ENCODE measurements around the gene ARMH1.

The ARMH1 gene

DNA sequence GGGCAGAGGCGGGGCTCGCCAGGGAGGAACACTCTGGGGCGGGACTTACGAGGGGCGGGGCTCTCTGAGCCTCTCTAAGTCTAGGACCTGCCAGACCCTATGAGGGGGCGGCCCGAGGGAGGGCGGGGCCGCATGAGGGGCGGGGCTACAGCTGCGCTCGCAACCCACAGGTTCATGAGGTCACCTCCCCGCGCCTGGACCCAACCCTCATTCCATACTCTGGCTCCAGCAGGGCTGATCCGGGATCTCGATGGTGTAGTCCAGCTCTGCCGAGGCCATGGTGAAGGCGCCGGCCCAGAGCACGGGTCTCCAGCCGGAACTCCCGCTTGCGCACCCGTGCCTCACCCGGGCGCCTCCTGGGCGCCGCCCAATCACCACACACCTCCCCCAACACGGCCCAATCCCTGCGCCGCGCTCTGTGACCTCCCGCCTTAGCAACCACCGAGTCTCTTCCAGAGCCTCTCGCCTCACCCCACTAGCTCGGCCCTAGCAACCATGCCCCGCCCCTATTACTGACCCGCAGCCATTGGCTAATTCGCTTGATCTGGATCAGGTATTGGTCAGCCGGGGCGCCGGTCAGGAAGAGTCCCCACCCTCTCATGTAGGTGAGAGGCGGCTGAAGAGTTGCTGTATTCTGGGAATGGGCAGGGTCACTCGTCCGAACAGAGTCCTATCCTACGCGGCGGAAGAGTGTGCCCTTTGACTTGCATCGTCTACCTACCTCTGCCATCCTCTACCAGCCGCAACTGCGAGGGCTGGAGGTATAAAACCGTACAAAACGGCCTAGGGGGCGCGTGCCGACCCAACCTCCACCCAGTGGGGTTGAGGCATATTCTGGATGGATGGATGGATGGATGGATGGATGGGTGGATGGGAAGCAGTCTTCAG lies at the start of gene ARMH1, which contains the start of gene TMEM53:
Gene ARMH1, plus strand, starts transcription at position 602 of the 888 bp plus-strand sequence. CDS start 14,984 bp downstream, outside the sequence.
Gene TMEM53, minus strand, starts transcription at position 369 of the 888 bp plus-strand sequence. Its CDS starts 90 bp downstream, at position 279.
- peak within 1 kb of the TSS; percentile 86 for H3K27ac Mint-ChIP-seq
- DNase-seq, result peak; percentile 96
- H3K4me1 Mint-ChIP-seq, result peaks cover 29% of the 10 kb centered on the region
- no peaks in the 10 kb centered on the region for H3K9me3 Mint-ChIP-seq
- H3K4me3 Mint-ChIP-seq, result peak within 1 kb of the TSS; percentile 80
- no peaks in the 10 kb centered on the region for H3K36me3 Mint-ChIP-seq (ENCODE audit: low read depth)
- ATAC-seq, result peak; percentile 98
- no peaks in the 10 kb centered on the region for H3K27me3 Mint-ChIP-seq

GRCh38 chr1:44625348-44625747 lies 49.2 kb upstream of the ARMH1 start:
- H3K27ac Mint-ChIP-seq, result no peak overlapping the region
- no peaks in the 10 kb centered on the region for H3K9me3 Mint-ChIP-seq
- H3K27me3 Mint-ChIP-seq, result no peaks in the 10 kb centered on the region
- no peak for DNase-seq
- H3K36me3 Mint-ChIP-seq (ENCODE audit: low read depth), result no peaks in the 10 kb centered on the region
- peaks cover under 1% of the 10 kb centered on the region for H3K4me1 Mint-ChIP-seq
- no peak overlapping the region for H3K4me3 Mint-ChIP-seq
- no peak for ATAC-seq

GRCh38 chr1:44628962-44629756 lies 45.4 kb upstream of the ARMH1 start:
- Mint-ChIP-seq H3K27me3 (no peaks in the 10 kb centered on the region), H3K36me3 (ENCODE audit: low read depth) (peaks cover 8% of the 10 kb centered on the region), H3K9me3 (peaks cover 6% of the 10 kb centered on the region), H3K4me1 (peaks cover 27% of the 10 kb centered on the region), H3K27ac (no peak overlapping the region), H3K4me3 (no peak overlapping the region)
- DNase-seq (no peak), ATAC-seq (no peak)

DNA sequence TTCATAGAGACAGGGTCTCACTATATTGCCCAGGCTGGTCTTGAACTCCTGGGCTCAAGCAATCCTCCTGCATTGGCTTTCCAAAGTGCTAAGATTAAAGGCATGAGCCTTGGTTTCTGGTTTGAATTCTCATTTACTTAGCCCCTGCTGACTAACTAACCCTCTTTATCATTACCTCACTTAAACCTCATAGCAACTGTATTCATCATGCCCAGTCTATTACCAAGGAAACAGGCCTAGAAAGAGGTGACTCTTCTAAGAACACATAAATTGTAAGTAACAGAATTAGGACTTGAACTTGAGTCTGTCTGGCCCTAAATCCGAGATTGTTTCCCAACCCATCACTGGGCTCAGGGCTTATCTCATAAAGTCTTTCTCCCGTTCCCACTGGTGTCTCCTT lies 44.4 kb upstream of the ARMH1 start:
- ATAC-seq (no peak), DNase-seq (no peak)
- Mint-ChIP-seq H3K4me3 (peak overlapping the region; percentile 85), H3K4me1 (peaks cover 36% of the 10 kb centered on the region), H3K9me3 (peaks cover 6% of the 10 kb centered on the region), H3K27ac (no peak overlapping the region), H3K27me3 (no peaks in the 10 kb centered on the region), H3K36me3 (ENCODE audit: low read depth) (peaks cover 9% of the 10 kb centered on the region)

GRCh38 chr1:44631333-44631646 lies 43.2 kb upstream of the ARMH1 start:
- ATAC-seq (peak; percentile 2), DNase-seq (no peak)
- H3K27ac Mint-ChIP-seq, result peak overlapping the region; percentile 95
- H3K27me3 Mint-ChIP-seq, result no peaks in the 10 kb centered on the region
- H3K4me1 Mint-ChIP-seq, result peaks cover 36% of the 10 kb centered on the region
- H3K36me3 Mint-ChIP-seq (ENCODE audit: low read depth), result peaks cover 14% of the 10 kb centered on the region
- peaks cover 6% of the 10 kb centered on the region for H3K9me3 Mint-ChIP-seq
- peak overlapping the region; percentile 85 for H3K4me3 Mint-ChIP-seq

- DNase-seq (peak; percentile 92), ATAC-seq (peak; percentile 85)
- peak overlapping the region; percentile 95 for H3K27ac Mint-ChIP-seq
- H3K36me3 Mint-ChIP-seq (ENCODE audit: low read depth), result peaks cover 16% of the 10 kb centered on the region
- H3K27me3 Mint-ChIP-seq, result no peaks in the 10 kb centered on the region
- peak overlapping the region; percentile 85 for H3K4me3 Mint-ChIP-seq
- H3K9me3 Mint-ChIP-seq, result peaks cover 6% of the 10 kb centered on the region
- H3K4me1 Mint-ChIP-seq, result peaks cover 36% of the 10 kb centered on the region
These were observed 42.6 kb upstream of the ARMH1 start for GRCh38 chr1:44631647-44632539.

DNA sequence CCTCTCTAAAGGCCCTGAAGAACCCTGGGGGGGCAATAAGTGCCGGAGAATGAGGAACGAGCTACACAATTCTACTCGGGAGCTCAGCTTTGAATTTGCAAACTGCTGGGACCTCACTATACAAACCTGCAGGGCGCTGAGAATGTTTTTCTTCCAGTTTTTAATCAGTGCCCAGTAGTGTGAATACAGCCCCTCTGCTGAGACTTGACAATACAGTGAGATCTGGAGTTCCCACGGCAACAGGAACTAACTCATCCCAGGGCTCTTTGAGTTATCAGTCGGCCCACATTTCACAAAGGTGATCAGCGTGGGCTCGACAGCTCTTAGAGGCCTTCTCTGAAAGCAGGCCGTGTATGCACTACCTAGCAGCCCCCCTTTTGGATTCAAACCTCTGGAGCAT lies 41.9 kb upstream of the ARMH1 start:
- no peak for ATAC-seq

DNA sequence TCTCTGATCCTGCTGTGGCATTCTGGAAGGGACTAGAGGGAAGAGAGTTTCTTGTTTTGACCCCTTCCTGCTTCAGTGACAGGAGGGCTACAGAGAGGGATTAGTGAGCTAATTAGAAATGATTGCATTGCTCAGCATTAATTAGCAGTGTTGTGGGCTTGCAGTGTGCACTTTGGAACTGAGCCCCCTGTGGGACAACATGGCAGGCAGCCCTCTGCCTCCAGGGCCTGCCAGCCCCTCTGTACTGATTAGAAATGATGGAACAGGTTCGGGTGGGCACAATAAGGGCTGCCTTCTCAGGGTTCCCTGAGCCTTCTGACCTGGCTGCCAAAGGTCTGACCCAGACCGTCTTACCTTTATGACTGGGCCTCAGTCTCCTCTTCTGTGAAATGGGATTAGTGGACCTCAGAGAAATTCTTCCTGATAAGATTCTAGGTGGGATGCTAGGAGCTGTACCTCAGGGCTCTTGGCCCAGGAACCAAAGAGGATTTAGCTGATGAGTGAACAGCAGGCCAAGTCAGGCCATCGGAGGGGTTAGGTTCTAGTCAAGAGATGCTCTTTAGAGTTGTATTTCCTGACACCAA lies 39.8 kb upstream of the ARMH1 start:
- Mint-ChIP-seq H3K27ac (peak overlapping the region; percentile 60), H3K36me3 (ENCODE audit: low read depth) (peaks cover 28% of the 10 kb centered on the region), H3K9me3 (peaks cover 6% of the 10 kb centered on the region), H3K27me3 (no peaks in the 10 kb centered on the region), H3K4me1 (peaks cover 36% of the 10 kb centered on the region), H3K4me3 (no peak overlapping the region)
- no peak for ATAC-seq
- DNase-seq, result no peak

More for the DNA sequence above, 41.9 kb upstream of the ARMH1 start:
- Mint-ChIP-seq H3K36me3 (ENCODE audit: low read depth) (peaks cover 16% of the 10 kb centered on the region), H3K27ac (peak overlapping the region; percentile 95), H3K9me3 (peaks cover 6% of the 10 kb centered on the region), H3K4me1 (peaks cover 36% of the 10 kb centered on the region), H3K4me3 (peak overlapping the region; percentile 85), H3K27me3 (no peaks in the 10 kb centered on the region)
- no peak for DNase-seq

GRCh38 chr1:44635439-44635838 lies 39.1 kb upstream of the ARMH1 start:
- Mint-ChIP-seq H3K4me3 (no peak overlapping the region), H3K4me1 (peaks cover 35% of the 10 kb centered on the region)

DNA sequence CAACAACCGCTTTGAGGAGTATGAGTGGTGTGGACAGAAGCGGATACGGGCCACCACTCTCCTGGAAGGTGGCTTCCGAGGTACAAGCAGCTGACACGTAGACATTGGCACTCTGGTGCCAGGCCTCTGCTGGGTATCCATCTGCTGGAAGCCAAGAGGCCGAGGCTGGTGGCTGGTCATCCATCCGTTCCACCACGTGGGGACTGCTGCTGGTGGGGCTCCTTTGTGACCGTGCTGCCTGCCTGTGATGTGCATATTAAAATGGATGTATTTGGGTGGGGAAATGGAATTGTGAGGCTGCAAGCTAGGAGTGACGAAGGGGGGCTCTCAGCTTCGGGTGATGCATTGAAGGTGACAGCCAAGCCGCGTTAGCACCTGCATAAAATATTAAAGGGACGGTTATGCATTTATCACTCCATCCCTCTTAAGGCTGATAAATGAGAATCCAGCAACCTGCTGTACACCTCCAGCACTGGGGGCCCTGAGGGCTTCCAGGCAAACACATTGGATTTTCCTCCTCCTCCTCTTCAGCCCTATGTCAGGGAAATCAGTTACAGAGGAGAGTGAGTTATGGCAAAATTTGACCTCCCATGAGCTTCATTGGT lies 38.3 kb upstream of the ARMH1 start:
- Mint-ChIP-seq H3K27ac (no peak overlapping the region), H3K36me3 (ENCODE audit: low read depth) (peaks cover 30% of the 10 kb centered on the region), H3K4me3 (no peak overlapping the region), H3K4me1 (peaks cover 27% of the 10 kb centered on the region), H3K27me3 (no peaks in the 10 kb centered on the region), H3K9me3 (no peaks in the 10 kb centered on the region)
- no peak for ATAC-seq
- DNase-seq, result no peak

More at GRCh38 chr1:44635439-44635838, 39.1 kb upstream of the ARMH1 start:
- Mint-ChIP-seq H3K9me3 (peaks cover 6% of the 10 kb centered on the region), H3K36me3 (ENCODE audit: low read depth) (peaks cover 28% of the 10 kb centered on the region), H3K27me3 (no peaks in the 10 kb centered on the region), H3K27ac (no peak overlapping the region)
- no peak for ATAC-seq
- DNase-seq, result no peak

DNA sequence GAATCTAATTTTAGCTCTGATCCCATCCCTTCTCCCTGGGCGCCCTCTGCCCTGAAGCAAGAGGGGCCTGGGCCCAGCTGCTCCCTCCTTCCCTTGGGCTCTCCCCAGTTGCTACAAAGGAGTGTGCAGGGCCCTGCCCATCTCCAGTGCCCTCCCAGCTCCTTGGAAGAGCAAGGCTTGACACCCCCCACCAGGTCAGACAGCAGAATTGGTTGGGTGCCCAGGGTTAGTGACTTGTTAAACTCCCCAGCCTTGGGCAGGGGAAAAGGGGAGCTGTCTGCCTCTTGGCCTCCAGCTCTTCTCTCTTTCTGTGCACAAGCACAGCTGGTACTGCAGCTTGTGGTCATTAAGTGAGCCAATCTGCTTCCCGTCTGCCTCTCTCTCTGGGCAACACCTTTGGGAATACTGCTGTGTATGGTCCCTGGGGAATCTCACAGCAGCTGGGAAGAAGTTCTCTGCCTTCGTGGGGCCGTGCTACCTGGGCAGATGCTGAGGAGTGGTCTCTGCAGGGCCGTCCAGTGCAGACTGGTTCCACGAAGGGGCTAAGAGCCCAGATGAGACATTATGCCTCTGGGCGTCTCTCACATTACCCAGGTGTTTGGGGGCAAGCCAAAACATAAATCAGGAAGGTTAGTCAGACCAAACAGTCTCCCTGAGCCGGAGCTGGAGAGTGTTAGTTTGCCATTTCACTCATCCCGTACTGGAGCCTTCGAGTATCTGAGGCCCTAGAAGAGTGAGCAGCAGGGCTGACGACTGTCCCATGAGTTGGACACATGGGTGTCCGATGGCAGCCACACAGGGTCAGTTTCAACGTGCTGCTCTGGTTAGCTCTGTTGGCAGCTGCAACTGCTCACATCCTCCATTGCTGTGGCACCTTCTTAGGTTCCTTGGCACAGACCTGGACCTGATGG lies 37.6 kb upstream of the ARMH1 start:
- H3K27me3 Mint-ChIP-seq, result no peaks in the 10 kb centered on the region
- DNase-seq, result no peak
- no peak overlapping the region for H3K4me3 Mint-ChIP-seq
- H3K36me3 Mint-ChIP-seq (ENCODE audit: low read depth), result peaks cover 30% of the 10 kb centered on the region
- H3K9me3 Mint-ChIP-seq, result no peaks in the 10 kb centered on the region
- H3K27ac Mint-ChIP-seq, result no peak overlapping the region
- no peak for ATAC-seq
- peaks cover 25% of the 10 kb centered on the region for H3K4me1 Mint-ChIP-seq

GRCh38 chr1:44637702-44638411 lies 36.7 kb upstream of the ARMH1 start:
- DNase-seq, result no peak
- ATAC-seq, result no peak
- Mint-ChIP-seq H3K27ac (no peak overlapping the region), H3K4me1 (peaks cover 26% of the 10 kb centered on the region), H3K4me3 (no peak overlapping the region), H3K27me3 (no peaks in the 10 kb centered on the region), H3K36me3 (ENCODE audit: low read depth) (peaks cover 30% of the 10 kb centered on the region), H3K9me3 (no peaks in the 10 kb centered on the region)
